Vagina (tissue), 2 donors: ENCODE data around the gene BPTF. TPM values are rescaled to one million over a fixed set of nuclear protein-coding genes. Genes with fewer than 3 reads are reported as not detected.
A peak's percentile ranks its signal among the peaks of the same experiment; 100 is the strongest.
"Not testable (repeated sequence)": the region's sequence is repeated elsewhere in the genome, so short reads cannot be mapped to it uniquely, and the experiment has no call there.

Experiments
- DNase-seq, 2 donors: peaks; one replicate each; pipeline ENCODE4 v3.0.0-alpha.2; 2017; ENCODE audit errors: extremely low spot score in 2 of 2
- H3K27ac ChIP-seq: fragments of 200-600 bp; sonication (generic); one replicate; pipeline ENCODE4 v1.5.1; 2019
- H3K27me3 ChIP-seq: fragments of 200-600 bp; sonication (generic); one replicate; pipeline ENCODE4 v1.5.1; 2019
- H3K36me3 ChIP-seq, 2 donors: fragments of 200-600 bp; sonication (generic); one replicate each; pipeline ENCODE4 v1.5.1; 2017 to 2019
- H3K4me1 ChIP-seq: fragments of 200-600 bp; sonication (generic); one replicate; pipeline ENCODE4 v1.5.1; 2019
- H3K4me3 ChIP-seq, 2 donors: fragments of 200-600 bp; sonication (generic); 1 replicate in 1 of 2; 2 replicates in 1 of 2; pipeline ENCODE4 v1.5.1; 2016 to 2019
- H3K9me3 ChIP-seq: fragments of 200-600 bp; sonication (generic); one replicate; pipeline ENCODE4 v1.5.1; 2019
- CTCF ChIP-seq, 3 experiments: fragments of 450-650 bp in 2 of 3; fragments of 200-600 bp in 1 of 3; sonication (generic) in 1 of 3; IDR thresholded peaks; one replicate each; pipeline ENCODE4 v1.5.1; 2017 to 2019; ENCODE audit warnings: antibody characterized with exemption in 3 of 3, mild to moderate bottlenecking in 2 of 3, moderate library complexity in 2 of 3
- POLR2A ChIP-seq, 2 donors: fragments of 450-650 bp; IDR thresholded peaks; one replicate each; pipeline ENCODE4 v1.6.1; 2017; ENCODE audit warnings: antibody characterized with exemption in 2 of 2, mild to moderate bottlenecking in 2 of 2, moderate library complexity in 2 of 2
- POLR2AphosphoS5 ChIP-seq, 2 donors: sonication (generic); formaldehyde crosslinking; IDR thresholded peaks; one replicate each; pipeline ENCODE4 v1.9.0; 2017; ENCODE audit warnings: antibody characterized with exemption in 2 of 2, mild to moderate bottlenecking in 2 of 2, low read depth in 1 of 2; ENCODE audit not compliant: insufficient read depth in 1 of 2
- intact Hi-C: fragments of 100-400 bp; cut with DNase I; formaldehyde crosslinking; loops from one replicate; pipeline ENCODE4 v1.15.1; 2023
- total RNA-seq: library from RNA; depleted of rRNA; stranded (reverse); fragments of >200 nt; gene quantifications from one replicate; pipeline ENCODE4 v1.2.3, GENCODE V29; 2016

Gene BPTF
- total RNA-seq, 1 donor from 2014 or later, result 146 TPM

- no peak overlapping the region for H3K4me3 ChIP-seq
- intact Hi-C loops, result no loop called here
- TF ChIP-seq CTCF (IDR thresholded peaks at IDR 0.05) (no peak), POLR2AphosphoS5 (IDR thresholded peaks at IDR 0.05; ENCODE audit: insufficient read depth in 1 of 2, low read depth in 1 of 2) (no peak)
- H3K27ac ChIP-seq, result no peak overlapping the region
- no peaks in the 10 kb centered on the region for H3K27me3 ChIP-seq
- peaks cover 0 to 21% of the 10 kb centered on the region in 2 donors for H3K36me3 ChIP-seq
- no peaks in the 10 kb centered on the region for H3K9me3 ChIP-seq
- no peak for DNase-seq
- H3K4me1 ChIP-seq, result peaks cover 4% of the 10 kb centered on the region
These were observed 148.9 kb downstream of the BPTF start for GRCh38 chr17:67974185-67974584.

GRCh38 chr17:67974598-67975066, 149.3 kb downstream of the BPTF start:
- DNase-seq, result no peak
- Histone ChIP-seq H3K4me3 (no peak overlapping the region), H3K27ac (no peak overlapping the region), H3K9me3 (no peaks in the 10 kb centered on the region), H3K27me3 (no peaks in the 10 kb centered on the region), H3K4me1 (peaks cover 8% of the 10 kb centered on the region), H3K36me3 (peaks cover 0 to 20% of the 10 kb centered on the region in 2 donors)
- TF ChIP-seq POLR2A (IDR thresholded peaks at IDR 0.05), result no peak
- TF ChIP-seq POLR2AphosphoS5 (IDR thresholded peaks at IDR 0.05; ENCODE audit: insufficient read depth in 1 of 2, low read depth in 1 of 2), result no peak
- TF ChIP-seq CTCF (IDR thresholded peaks at IDR 0.05), result no peak
- intact Hi-C loops, result no loop called here

- intact Hi-C loops, H3K36me3 ChIP-seq, H3K27me3 ChIP-seq, DNase-seq, H3K9me3 ChIP-seq, H3K27ac ChIP-seq, H3K4me3 ChIP-seq: not testable (repeated sequence)
- H3K4me1 ChIP-seq, result peaks cover 23% of the 10 kb centered on the region
These were observed 151.0 kb downstream of the BPTF start for GRCh38 chr17:67976306-67976705.

GRCh38 chr17:67980456-67980855, 155.2 kb downstream of the BPTF start:
- no peak overlapping the region for H3K4me3 ChIP-seq
- DNase-seq, result no peak
- H3K9me3 ChIP-seq, result no peaks in the 10 kb centered on the region
- intact Hi-C loops, result no loop called here
- H3K27me3 ChIP-seq, result no peaks in the 10 kb centered on the region
- no peaks in the 10 kb centered on the region for H3K36me3 ChIP-seq
- H3K4me1 ChIP-seq, result peaks cover 24% of the 10 kb centered on the region
- H3K27ac ChIP-seq, result peak overlapping the region; percentile 76
- TF ChIP-seq POLR2A (IDR thresholded peaks at IDR 0.05), result no peak
- TF ChIP-seq POLR2AphosphoS5 (IDR thresholded peaks at IDR 0.05; ENCODE audit: insufficient read depth in 1 of 2, low read depth in 1 of 2), result no peak
- no peak for TF ChIP-seq CTCF (IDR thresholded peaks at IDR 0.05)

- Histone ChIP-seq H3K4me1 (peaks cover 24% of the 10 kb centered on the region), H3K27ac (peak overlapping the region; percentile 76)
- H3K9me3 ChIP-seq, H3K27me3 ChIP-seq, intact Hi-C loops, DNase-seq, H3K36me3 ChIP-seq, H3K4me3 ChIP-seq: not testable (repeated sequence)
These were observed 155.6 kb downstream of the BPTF start for GRCh38 chr17:67980883-67981282.

GRCh38 chr17:67982034-67982640, 156.8 kb downstream of the BPTF start:
- no peak for TF ChIP-seq CTCF (IDR thresholded peaks at IDR 0.05)
- TF ChIP-seq POLR2AphosphoS5 (IDR thresholded peaks at IDR 0.05; ENCODE audit: insufficient read depth in 1 of 2, low read depth in 1 of 2), result no peak
- TF ChIP-seq POLR2A (IDR thresholded peaks at IDR 0.05), result no peak

More at GRCh38 chr17:67982034-67982640, 156.8 kb downstream of the BPTF start:
- intact Hi-C loops, result no loop called here
- Histone ChIP-seq H3K27me3 (no peaks in the 10 kb centered on the region), H3K36me3 (no peaks in the 10 kb centered on the region), H3K27ac (peak overlapping the region; percentile 33), H3K4me1 (peaks cover 24% of the 10 kb centered on the region), H3K4me3 (no peak overlapping the region), H3K9me3 (no peaks in the 10 kb centered on the region)
- no peak for DNase-seq
